ENCODE results near the gene NSUN3.
"Not testable (repeated sequence)": the region's sequence is repeated elsewhere in the genome, so short reads cannot be mapped to it uniquely, and the experiment has no call there.

Gene NSUN3

GRCh38 chr3:94062513-94063404 lies at the start of gene NSUN3, which contains the start of gene DHFR2:
NSUN3 (plus strand) TSS chr3:94063061; CDS start chr3:94063127, 66 bp downstream.
DHFR2 (minus strand) TSS chr3:94062916; CDS start chr3:94061511, 1,405 bp downstream.
- Mint-ChIP-seq H3K4me3 (peak within 1 kb of the TSS; percentile 91), H3K27me3 (no peaks in the 10 kb centered on the region), H3K9me3 (peaks cover 12% of the 10 kb centered on the region), H3K4me1 (peaks cover 44% of the 10 kb centered on the region), H3K27ac (peak within 1 kb of the TSS; percentile 99), H3K36me3 (peaks cover 56% of the 10 kb centered on the region)
- DNase-seq, result peak; percentile 91
- CTCF ChIA-PET, result interaction anchor here (0.8 to 1.9 kb wide), 5 partner anchors 8 to 89 kb away, joined by 3 to 6 read pairs (median 3); partner anchors contain the start of gene PROS1

- Mint-ChIP-seq H3K36me3 (no peaks in the 10 kb centered on the region), H3K9me3 (no peaks in the 10 kb centered on the region), H3K4me3 (no peak overlapping the region), H3K4me1 (peaks cover 30% of the 10 kb centered on the region), H3K27ac (peak overlapping the region; percentile 3), H3K27me3 (no peaks in the 10 kb centered on the region)
- DNase-seq, result no peak
- CTCF ChIA-PET, result interaction anchor here (1.4 to 1.9 kb wide), 3 partner anchors 11 to 51 kb away, joined by 3 to 9 read pairs (median 7); no protein-coding TSS in a partner anchor
These were observed 47.8 kb upstream of the NSUN3 start for GRCh38 chr3:94015025-94015424.

- no peaks in the 10 kb centered on the region for H3K36me3 Mint-ChIP-seq
- H3K4me3 Mint-ChIP-seq, result no peak overlapping the region
- DNase-seq, result no peak
- no peak overlapping the region for H3K27ac Mint-ChIP-seq
- peaks cover 6% of the 10 kb centered on the region for H3K4me1 Mint-ChIP-seq
- H3K9me3 Mint-ChIP-seq, result no peaks in the 10 kb centered on the region
- no peaks in the 10 kb centered on the region for H3K27me3 Mint-ChIP-seq
- CTCF ChIA-PET, result interaction anchor here (1.7 to 2.7 kb wide), 2 partner anchors 12 to 17 kb away, joined by 6 to 8 read pairs; no protein-coding TSS in a partner anchor
These were observed 43.2 kb upstream of the NSUN3 start for GRCh38 chr3:94019659-94020058.

- CTCF ChIA-PET, result interaction anchor here (1.7 to 2.7 kb wide), 2 partner anchors 13 to 17 kb away, joined by 6 to 8 read pairs; no protein-coding TSS in a partner anchor
- Mint-ChIP-seq H3K4me3 (no peak overlapping the region), H3K4me1 (no peaks in the 10 kb centered on the region), H3K27me3 (no peaks in the 10 kb centered on the region), H3K36me3 (no peaks in the 10 kb centered on the region), H3K27ac (no peak overlapping the region), H3K9me3 (no peaks in the 10 kb centered on the region)
- DNase-seq, result no peak
These were observed 42.6 kb upstream of the NSUN3 start for GRCh38 chr3:94020293-94020692.

GRCh38 chr3:94024385-94024784 lies 38.5 kb upstream of the NSUN3 start:
- DNase-seq, result no peak
- Mint-ChIP-seq H3K36me3 (no peaks in the 10 kb centered on the region), H3K27ac (no peak overlapping the region), H3K9me3 (no peaks in the 10 kb centered on the region), H3K27me3 (no peaks in the 10 kb centered on the region), H3K4me3 (no peak overlapping the region), H3K4me1 (no peaks in the 10 kb centered on the region)
- CTCF ChIA-PET, result interaction anchor here (1.0 to 1.2 kb wide), 2 partner anchors 13 to 45 kb away, joined by 3 to 4 read pairs; no protein-coding TSS in a partner anchor

GRCh38 chr3:94026623-94027022 lies 36.2 kb upstream of the NSUN3 start:
- DNase-seq, result no peak
- Mint-ChIP-seq H3K9me3 (no peaks in the 10 kb centered on the region), H3K4me3 (no peak overlapping the region), H3K4me1 (no peaks in the 10 kb centered on the region), H3K27me3 (no peaks in the 10 kb centered on the region), H3K27ac (no peak overlapping the region), H3K36me3 (peaks cover 1% of the 10 kb centered on the region)
- CTCF ChIA-PET, result interaction anchor here (0.6 kb wide), 1 partner anchor 805 kb away, joined by 5 read pairs; no protein-coding TSS in a partner anchor

GRCh38 chr3:94028093-94028837 lies 34.6 kb upstream of the NSUN3 start, which contains the start of gene STX19:
STX19 (minus strand) TSS chr3:94028597; CDS start chr3:94015269, 13,328 bp downstream.
- no peak for DNase-seq
- H3K27ac Mint-ChIP-seq, result no peak within 1 kb of the TSS
- peaks cover 1% of the 10 kb centered on the region for H3K36me3 Mint-ChIP-seq
- H3K4me3 Mint-ChIP-seq, result no peak within 1 kb of the TSS
- no peaks in the 10 kb centered on the region for H3K4me1 Mint-ChIP-seq
- CTCF ChIA-PET, result interaction anchor here (0.9 kb wide), 1 partner anchor 9 kb away, joined by 3 read pairs; no protein-coding TSS in a partner anchor
- no peaks in the 10 kb centered on the region for H3K9me3 Mint-ChIP-seq
- no peaks in the 10 kb centered on the region for H3K27me3 Mint-ChIP-seq

- CTCF ChIA-PET, result interaction anchor here (0.7 to 2.1 kb wide), 5 partner anchors 9 to 22 kb away, joined by 3 to 8 read pairs (median 4); partner anchors contain the start of gene STX19
- no peak for DNase-seq
- Mint-ChIP-seq H3K27ac (no peak overlapping the region), H3K4me1 (no peaks in the 10 kb centered on the region), H3K36me3 (no peaks in the 10 kb centered on the region), H3K4me3 (no peak overlapping the region), H3K27me3 (no peaks in the 10 kb centered on the region), H3K9me3 (no peaks in the 10 kb centered on the region)
These were observed 25.9 kb upstream of the NSUN3 start for GRCh38 chr3:94036909-94037507.

GRCh38 chr3:94043285-94043684 lies 19.6 kb upstream of the NSUN3 start:
- H3K36me3 Mint-ChIP-seq, result peaks cover 15% of the 10 kb centered on the region
- peaks cover 5% of the 10 kb centered on the region for H3K9me3 Mint-ChIP-seq
- no peak for DNase-seq
- H3K27ac Mint-ChIP-seq, result no peak overlapping the region
- H3K4me3 Mint-ChIP-seq, result no peak overlapping the region
- H3K4me1 Mint-ChIP-seq, result no peaks in the 10 kb centered on the region
- CTCF ChIA-PET, result no interaction called here
- no peaks in the 10 kb centered on the region for H3K27me3 Mint-ChIP-seq

- H3K9me3 Mint-ChIP-seq, H3K27ac Mint-ChIP-seq, H3K27me3 Mint-ChIP-seq, H3K4me1 Mint-ChIP-seq, H3K4me3 Mint-ChIP-seq, CTCF ChIA-PET, DNase-seq: not testable (repeated sequence)
- H3K36me3 Mint-ChIP-seq, result peaks cover 15% of the 10 kb centered on the region
These were observed 18.5 kb upstream of the NSUN3 start for GRCh38 chr3:94044100-94044936.

GRCh38 chr3:94046533-94046932 lies 16.3 kb upstream of the NSUN3 start:
- Mint-ChIP-seq H3K36me3 (peaks cover 15% of the 10 kb centered on the region), H3K4me1 (no peaks in the 10 kb centered on the region), H3K9me3 (peaks cover 5% of the 10 kb centered on the region), H3K27ac (no peak overlapping the region), H3K27me3 (no peaks in the 10 kb centered on the region), H3K4me3 (no peak overlapping the region)
- no peak for DNase-seq
- CTCF ChIA-PET, result no interaction called here

- Mint-ChIP-seq H3K36me3 (peaks cover 7% of the 10 kb centered on the region), H3K27ac (no peak overlapping the region), H3K27me3 (no peaks in the 10 kb centered on the region), H3K4me1 (no peaks in the 10 kb centered on the region), H3K4me3 (no peak overlapping the region), H3K9me3 (no peaks in the 10 kb centered on the region)
- CTCF ChIA-PET, result no interaction called here
- DNase-seq, result no peak
These were observed 13.6 kb upstream of the NSUN3 start for GRCh38 chr3:94049267-94049666.

GRCh38 chr3:94050546-94050945 lies 12.3 kb upstream of the NSUN3 start:
- H3K27me3 Mint-ChIP-seq, result no peaks in the 10 kb centered on the region
- H3K4me1 Mint-ChIP-seq, result no peaks in the 10 kb centered on the region
- CTCF ChIA-PET, result interaction anchor here (1.7 kb wide), 1 partner anchor 13 kb away, joined by 4 read pairs; no protein-coding TSS in a partner anchor
- no peak overlapping the region for H3K27ac Mint-ChIP-seq
- no peaks in the 10 kb centered on the region for H3K9me3 Mint-ChIP-seq
- peaks cover under 1% of the 10 kb centered on the region for H3K36me3 Mint-ChIP-seq
- H3K4me3 Mint-ChIP-seq, result no peak overlapping the region
- DNase-seq, result no peak

Measured in activated naive CD4-positive, alpha-beta T cell treated with anti-CD3 and anti-CD28 coated beads, Interleukin-2, amount 10 ng/mL, durations not matched to agents 7 days and 5 days (primary cell).